ENCODE measurements around the gene LAMP2.

LAMP2 gene

DNA sequence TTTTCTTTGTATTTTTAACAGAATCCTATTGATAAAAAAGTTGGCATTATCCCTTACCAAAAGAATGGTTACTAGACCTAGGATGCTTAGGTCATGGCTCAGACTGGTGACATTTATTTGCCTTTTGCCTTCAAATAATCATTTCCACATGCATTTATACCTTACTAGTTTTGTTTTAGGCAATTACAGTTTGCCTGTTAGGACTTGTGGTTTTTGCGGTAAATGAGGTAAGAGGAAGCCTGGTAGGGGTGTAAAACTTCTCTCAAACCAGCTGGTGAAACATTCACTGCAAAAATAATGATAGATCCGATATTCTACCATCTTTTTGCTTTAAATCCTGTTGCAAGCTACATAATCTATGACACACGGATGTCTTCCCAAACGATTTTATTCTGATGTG is 12.1 kb downstream of the LAMP2 start:
- no peak for DNase-seq (ENCODE audit: low read depth in 2 of 2)

DNA sequence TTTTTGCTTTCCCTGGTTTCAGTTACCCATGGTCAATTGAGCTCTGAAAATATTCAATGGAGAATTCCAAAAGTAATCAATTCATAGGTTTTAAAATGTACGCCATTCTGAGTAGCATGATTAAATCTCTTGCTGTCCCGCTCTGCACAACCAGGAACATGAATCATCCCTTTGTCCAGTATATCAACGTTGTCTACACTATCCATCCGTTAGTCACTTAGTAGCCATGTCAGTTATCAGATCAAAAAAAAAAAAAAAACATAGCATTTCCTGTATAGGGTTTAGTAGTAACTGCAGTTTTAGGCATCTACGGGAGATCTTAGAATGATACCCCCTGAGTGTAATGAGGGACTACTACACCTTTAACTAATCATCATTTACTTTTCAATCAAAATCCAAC is 15.1 kb downstream of the LAMP2 start:
- no peak for DNase-seq (ENCODE audit: low read depth in 2 of 2)

DNA sequence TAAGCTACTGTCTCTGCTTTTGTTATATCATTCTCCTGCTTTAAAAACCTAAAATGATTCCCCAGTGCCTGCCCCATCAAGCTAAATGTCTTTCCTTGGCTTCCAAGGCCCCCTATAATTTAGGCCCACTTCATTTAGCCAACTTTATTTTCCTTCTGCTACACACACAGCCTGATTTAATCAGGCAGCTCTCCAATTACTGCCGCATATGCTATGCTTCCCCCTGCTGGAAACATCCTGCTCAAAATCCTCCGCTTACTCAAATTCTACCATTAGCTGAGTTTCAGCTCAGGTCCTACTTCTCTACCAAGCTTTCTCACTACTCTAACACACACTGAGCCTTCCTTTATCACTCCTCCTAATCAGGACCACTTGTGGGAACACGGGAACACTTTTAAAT is 17.0 kb downstream of the LAMP2 start:
- no peak for DNase-seq (ENCODE audit: low read depth in 2 of 2)

DNA sequence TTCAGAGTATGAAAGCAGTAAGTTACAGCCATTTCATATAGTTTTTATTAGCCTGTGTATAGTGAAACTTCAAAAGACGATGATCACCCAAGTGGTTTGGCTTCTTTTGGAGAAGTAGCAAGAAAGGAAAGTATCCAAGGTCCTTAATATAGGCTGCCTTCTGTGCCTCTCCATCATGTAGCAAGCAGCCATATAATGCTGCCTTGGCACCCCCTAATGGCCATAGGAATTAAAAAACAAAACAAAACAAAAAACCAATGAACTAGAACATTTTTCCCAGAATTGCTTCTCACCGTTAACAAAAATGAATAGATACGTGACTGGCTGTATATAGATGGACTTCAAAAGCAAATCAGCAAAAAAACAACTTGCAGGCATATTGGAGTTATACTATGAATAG is 18.9 kb downstream of the LAMP2 start:
- DNase-seq (ENCODE audit: low read depth in 2 of 2), result no peak

DNA sequence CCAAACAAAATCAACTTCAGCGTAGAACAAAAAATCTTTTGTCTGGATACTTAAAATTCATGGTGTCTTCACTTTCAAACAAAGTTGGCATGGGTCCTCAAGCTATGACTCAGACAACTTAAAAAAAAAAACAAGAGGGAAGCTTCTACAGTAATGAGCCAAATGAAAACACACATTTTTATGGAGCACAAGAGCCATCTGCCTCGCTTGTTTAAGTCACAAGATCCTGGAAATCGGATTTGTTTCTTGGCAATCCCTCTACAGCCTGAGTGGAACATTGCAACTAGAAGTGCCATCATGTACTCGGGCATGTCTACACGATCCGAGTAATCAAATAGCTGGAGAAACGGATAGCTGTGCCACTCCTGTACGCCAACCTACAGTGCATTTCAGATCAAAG is 22.6 kb downstream of the LAMP2 start:
- no peak for DNase-seq (ENCODE audit: low read depth in 2 of 2)

DNA sequence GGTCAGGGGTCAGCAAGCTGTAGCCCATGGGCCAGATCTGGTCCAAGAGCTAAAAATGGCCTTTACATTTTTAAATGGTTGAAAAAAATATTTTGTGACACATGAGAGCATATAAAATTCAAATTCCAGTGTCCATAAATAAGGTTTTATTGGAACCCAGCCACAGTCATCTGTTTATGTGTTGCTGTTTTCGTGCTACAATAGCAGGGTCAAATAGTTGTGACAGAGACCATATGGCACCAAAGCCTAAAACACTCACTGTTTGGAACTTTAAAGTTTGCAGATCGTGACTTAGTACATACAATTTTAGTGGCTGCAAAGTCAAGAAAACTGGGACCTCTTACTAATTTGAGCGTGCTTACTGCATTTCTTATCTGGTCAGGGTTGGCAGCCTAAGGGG is 29.2 kb downstream of the LAMP2 start:
- no peak for DNase-seq (ENCODE audit: low read depth in 2 of 2)

DNA sequence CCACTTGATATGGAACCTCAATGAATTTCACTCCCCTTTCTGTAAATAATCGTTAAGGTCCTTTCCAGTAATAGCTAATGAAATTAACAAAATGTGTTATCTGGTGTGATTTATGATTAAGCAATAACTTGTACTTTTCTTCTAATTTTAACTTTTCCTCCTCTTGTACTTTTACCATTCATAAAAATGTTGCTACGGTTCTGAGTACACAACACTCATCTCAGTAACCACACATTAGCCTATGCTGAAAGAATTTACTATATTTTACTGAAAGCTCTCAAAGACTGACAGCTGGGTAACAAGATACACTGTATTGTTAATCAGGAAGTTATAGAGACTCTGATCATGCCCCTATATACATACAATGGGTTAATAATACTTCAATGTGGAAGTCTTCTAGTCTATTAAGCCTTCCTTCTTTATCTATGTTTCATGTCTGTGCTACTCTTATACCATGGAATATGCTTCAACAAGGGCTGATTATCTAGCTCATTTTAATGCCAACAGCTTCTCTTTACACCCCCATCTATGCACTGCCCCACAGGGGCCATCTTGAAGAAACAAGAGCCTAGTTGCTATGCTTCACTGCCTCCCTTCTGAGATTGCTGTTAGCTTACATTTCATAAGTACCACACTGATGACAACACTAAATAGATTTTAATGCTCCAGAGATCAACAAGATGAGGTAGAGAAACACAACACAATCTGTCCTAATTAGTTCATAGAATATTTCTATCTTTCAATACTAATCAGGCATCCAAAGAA is 39.1 kb downstream of the LAMP2 start:
- DNase-seq (ENCODE audit: low read depth in 2 of 2), result no peak

DNA sequence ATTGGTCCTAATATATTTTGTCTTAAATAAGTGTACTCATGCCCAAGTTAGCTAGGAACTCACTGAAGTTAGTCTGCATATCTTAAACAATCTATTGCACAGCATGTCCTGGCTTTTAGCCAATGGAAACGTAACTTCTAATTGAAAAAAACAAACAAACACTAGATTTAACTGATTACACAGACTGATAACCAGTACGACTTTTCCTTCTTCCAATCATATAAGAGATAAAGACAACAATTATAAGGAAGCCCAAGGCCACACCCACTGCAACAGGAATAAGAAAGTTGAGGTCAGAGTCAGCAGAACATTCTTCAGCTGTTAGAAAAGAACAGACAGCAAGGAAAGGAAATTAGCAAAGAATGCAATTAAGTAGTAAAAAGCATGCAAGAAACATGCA is 40.8 kb downstream of the LAMP2 start:
- no peak for DNase-seq (ENCODE audit: low read depth in 2 of 2)

DNA sequence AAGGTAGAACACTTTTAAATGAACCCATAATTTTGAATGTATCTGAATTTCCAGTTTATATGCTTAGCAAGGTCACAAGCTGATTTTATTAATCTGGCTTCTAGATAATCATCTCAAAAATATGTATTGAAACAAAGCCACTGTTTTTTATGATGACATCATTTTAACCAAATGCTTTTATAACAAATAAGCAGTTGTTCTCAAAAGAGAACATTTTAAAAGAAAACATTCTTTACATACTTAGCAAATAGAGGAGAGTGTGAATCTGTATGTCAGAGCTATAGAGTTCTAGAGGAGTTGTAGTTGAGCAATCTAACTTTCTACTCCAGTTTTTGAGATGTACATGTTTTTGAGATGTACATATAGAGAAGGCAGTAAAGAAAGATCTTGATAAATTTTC is 42.5 kb downstream of the LAMP2 start:
- DNase-seq (ENCODE audit: low read depth in 2 of 2), result no peak

DNA sequence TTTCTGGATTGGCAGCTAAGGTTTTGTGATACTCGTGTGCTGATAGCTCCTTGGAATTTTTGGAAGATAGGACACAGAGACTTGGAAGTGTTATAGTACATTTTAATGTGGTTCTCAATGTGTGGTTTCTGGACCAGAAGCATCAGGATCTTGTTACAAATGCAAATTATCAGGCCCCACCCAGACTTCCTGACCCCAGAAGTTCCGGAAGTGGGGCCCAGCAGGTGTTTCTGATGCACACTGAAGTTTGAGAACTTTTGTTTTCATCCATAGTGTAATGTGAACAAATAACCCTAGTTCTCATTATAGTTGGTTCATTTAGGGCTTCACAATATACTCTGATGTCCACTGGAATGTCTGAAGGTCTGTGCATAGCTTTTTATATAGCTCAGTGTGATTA is 49.6 kb downstream of the LAMP2 start:
- DNase-seq (ENCODE audit: low read depth in 2 of 2), result no peak

DNA sequence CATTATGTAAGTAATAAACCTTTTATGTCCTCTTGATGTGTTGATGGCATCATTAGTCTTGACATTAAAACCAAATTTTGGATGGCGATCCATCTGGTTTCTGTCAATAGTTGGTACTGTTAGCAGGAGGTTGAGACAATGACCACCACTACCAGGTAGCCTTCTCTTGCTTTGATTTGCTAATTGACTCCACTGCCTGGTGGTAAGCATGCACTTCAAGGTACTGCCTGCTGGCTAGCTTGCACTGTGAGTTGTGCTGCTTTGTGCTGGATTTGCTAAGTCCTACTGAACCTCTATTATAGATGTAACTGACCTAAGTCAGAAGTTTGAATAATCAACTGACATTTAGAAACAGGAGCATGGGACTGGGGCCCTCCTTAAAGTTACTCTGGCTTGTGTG is 60.9 kb downstream of the LAMP2 start:
- no peak for DNase-seq (ENCODE audit: low read depth in 2 of 2)

DNA sequence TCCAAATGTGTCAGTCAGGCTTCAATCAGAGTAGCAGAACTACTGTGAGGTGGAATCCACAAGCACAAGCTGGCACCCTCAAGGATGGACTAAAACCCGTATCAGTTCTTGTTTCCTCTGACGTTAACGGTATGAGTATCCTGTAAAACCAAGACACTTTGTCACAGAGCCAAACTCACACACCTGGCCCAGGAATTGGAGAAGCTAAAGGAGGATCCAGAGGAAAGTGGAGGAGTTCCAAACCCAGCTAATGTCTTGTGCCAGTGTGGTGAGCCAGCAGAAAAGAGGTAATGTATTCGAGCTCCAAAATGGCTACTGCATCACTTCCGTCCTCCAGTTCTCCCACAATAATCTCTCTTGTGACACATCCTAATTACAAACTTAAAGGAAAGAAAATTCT is 62.5 kb downstream of the LAMP2 start:
- DNase-seq (ENCODE audit: low read depth in 2 of 2), result no peak

DNA sequence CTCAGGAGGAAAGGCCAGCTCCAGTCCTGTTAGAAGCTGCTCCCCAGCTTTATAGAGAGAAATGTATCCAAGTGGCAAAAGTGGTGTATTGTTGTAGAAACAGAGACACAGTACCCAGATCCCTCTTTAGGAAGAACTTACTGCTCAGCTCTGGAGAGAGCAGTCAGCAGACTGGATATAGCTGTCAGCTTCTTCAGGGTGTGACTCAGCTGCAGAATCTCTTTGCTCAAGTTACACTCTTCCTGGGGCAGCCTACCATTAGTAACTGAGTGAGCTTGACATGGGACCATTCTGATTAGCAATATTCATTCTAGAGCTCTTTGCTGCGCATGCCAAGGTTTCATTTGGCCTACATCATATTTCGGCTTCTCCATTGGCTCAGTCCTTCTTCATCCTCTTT is 66.7 kb downstream of the LAMP2 start:
- DNase-seq (ENCODE audit: low read depth in 2 of 2), result no peak

DNA sequence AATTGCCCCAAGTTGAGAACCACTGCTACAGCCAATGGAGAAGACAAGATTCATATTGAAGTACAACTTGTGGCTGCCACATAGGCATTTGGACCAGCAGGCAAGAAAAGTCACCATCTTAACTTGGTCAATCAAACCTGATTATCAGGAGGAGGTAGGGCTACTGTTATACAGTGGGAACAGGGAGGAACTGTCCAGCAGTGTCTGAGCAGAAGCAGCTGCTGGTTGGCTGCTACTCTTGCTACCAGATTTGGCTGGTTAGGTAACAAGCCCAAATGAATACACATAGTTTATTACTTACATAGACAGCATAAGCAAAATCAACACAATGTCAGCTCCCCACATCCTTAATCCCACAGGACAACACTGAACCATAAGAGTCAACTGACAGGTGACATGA is 67.8 kb downstream of the LAMP2 start:
- DNase-seq (ENCODE audit: low read depth in 2 of 2), result no peak

DNA sequence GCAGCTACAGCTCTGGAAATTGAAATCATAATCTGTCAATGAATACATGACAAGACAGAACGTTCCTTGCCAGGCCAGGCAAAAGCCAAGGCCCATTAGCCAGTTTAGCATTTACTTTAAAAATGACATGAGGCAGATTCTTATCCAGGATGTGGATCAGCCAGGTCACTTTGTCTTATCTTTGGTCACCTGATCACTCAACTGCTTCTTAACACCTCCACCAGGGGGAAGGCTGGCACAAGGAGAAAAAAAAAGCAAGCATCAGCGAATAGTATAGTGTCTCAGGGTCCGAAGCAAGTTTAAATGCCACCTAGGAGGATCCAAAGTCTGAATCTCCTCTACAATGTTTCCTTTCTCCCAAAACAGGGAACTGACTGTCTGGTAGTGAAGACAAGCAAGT is 88.4 kb downstream of the LAMP2 start:
- no peak for DNase-seq (ENCODE audit: low read depth in 2 of 2)

DNA sequence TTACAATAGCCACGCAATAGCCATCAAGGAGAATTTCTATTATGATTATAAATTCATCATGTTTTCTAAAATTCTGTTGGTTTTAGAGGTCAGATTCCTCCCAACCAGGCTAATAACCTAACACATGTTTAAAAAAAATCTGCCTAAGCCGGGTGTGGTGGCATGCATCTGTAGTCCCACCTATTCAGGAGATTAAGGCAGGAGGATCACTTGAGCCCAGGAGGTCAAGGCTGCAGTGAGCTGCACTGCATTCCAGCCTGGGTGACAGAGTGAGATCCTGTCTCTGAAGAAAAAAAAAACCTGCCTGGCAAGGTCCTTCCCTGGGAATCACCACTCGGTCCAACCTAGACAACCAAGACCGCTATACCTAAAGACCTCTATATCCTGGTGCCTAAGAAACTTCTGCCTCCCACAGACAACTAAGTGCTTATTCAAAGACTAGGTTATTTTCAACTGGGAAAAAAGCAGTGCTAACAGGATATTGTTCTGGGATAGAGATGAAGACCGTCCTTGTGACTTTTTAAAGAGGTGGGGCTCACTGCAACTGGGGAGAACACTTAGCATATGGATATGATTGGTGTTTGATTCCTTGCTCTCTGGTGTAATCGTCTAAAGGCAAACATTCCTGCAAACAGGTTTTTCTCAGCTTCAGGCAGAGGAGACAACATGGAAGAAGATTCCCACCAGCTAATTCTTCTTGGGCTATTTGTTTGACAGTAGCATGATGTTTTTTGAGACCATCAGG is 89.0 kb downstream of the LAMP2 start:
- no peak for DNase-seq (ENCODE audit: low read depth in 2 of 2)

DNA sequence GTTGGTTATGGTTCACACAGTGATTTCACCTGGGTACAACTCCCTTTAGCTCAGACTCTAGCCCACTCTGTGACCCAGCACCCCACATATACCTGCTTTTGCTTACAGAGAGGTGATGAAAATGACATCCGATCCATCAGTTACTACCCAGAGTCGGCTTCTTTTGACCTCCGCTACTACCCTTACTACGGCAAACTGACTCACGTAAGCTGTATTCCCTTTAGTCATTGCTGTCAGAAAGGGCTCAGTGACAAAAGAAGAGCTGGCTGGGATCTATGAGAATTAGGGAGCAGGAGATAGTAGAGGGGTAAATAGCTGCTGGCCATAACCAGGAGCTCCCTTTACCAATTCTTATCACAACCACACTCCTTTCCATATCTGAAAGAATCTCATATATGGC is 90.5 kb downstream of the LAMP2 start:
- DNase-seq (ENCODE audit: low read depth in 2 of 2), result no peak
